Stimulated activated CD8-positive, alpha-beta memory T cell treated with anti-CD3 and anti-CD28 coated beads, Interleukin-12 subunit alpha, Interleukin-12 subunit beta, amount 100 ng/mL, for 1 hour (primary cell): ENCODE measurements around the gene MYO9B.

Source experiments
- DNase-seq: peaks from one replicate; pipeline ENCODE4 v3.0.0-alpha.2; 2020; ENCODE audit warnings: low read depth

MYO9B gene

DNA sequence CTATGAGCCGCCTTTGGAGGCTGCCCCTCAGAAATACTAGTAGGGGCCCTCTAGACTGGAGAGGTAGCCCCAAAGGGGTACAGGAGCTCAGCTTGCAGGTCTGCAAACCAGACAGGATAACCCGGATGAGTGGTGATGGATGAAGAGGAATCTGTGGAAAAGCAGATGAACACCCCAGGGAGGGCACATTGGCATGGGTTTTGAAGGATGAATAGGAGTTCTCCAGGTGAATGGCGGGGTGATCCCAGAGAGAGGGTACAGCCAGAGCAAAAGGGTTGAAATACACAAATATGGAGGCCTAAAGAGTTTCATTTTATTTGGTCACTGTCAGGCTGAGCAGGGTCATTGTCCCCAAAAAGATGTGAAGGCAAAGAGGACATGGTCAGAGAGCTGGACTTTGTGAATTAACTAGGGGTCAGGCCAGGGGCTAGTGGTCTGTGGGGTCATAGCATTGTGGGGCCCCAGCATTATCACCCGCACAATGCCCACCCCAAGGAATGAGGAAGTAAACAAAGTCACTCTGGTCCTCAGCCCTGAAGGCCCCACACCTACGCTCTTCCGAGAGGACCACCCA lies 165.3 kb downstream of the MYO9B start:
- DNase-seq = no peak

- DNase-seq = no peak
Observed at GRCh38 chr19:17242431-17243208, 167.0 kb downstream of the MYO9B start.

GRCh38 chr19:17243211-17243829 lies 167.7 kb downstream of the MYO9B start:
- DNase-seq = no peak

- DNase-seq = no peak
Observed at GRCh38 chr19:17243830-17244617, 168.4 kb downstream of the MYO9B start.

DNA sequence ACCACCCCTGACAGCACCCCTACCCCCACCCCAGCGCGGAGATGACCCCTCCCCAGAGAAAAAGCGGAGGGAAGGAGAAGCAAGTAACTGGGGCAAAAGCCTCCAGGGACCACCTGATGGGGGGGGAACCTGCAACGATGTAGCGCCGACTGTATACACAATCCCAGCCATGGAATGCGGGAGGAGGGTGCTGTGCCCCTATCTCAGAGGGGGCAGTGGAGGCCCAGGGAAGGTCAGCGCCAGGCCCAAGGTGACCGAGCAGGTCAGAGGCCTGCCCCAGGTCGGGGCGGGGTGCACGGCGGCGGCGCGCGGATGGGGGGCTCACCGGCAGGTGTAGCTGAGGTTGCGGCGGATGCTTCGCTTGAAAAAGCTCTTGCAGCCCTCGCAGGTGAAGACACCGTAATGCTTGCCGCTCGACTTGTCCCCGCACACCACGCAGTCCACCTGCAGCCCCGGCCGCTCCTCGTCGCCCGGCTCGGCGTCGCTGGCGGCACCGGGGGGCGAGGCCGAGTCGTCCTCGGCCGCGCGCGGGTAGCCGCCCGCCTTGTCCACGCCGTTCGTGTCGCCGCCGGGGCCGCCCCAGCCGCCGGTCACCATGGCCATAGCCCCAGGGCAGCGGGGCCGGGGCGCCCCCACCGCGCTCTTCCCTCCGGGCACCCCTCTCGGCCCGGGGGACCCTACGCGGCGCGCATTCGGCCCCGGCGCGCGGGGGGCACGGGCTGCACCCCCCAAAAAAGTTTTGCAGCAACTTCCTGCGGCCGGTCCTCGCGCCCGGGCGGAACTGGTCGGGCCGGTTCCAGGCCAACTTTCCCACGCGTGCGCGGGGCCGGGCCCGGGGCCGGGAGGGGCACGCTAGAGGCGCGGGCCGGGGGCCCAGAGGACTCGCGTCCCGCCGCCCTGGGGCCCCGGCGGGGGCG lies 169.3 kb downstream of the MYO9B start:
- no peak for DNase-seq

DNA sequence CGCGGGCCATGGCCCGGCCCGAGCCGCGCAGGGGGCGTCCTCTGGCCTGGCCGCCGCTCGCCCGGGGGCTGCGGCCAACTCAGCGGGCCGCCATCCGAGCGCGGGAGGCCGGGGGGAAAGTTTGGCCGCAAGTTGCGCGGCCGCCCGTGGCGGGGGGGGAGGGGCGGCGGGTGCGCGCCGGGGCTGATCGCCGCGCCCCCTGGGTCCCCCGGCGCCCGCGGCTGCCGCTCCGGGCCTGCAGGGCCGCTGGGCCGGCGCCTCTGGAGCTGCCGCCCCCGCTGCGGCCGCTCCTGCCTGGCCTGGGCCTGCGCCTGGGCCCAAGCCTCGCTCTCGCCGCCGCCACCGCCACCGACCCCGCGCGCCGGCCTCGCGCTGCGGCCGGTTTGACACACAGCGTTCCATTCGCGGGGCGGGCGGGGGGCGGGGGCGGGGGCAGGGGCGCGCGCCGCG lies 170.0 kb downstream of the MYO9B start, which contains the start of gene NR2F6:
Gene NR2F6, minus strand, starts transcription at position 385 of the 450 bp plus-strand sequence. CDS start 699 bp downstream, outside the sequence.
- no peak for DNase-seq

- no peak for DNase-seq
Observed at GRCh38 chr19:17246681-17247425, 171.3 kb downstream of the MYO9B start.

- DNase-seq = no peak
Observed at GRCh38 chr19:17248011-17248776, 172.6 kb downstream of the MYO9B start.

GRCh38 chr19:17249887-17250548 lies 174.4 kb downstream of the MYO9B start:
- no peak for DNase-seq

- no peak for DNase-seq
Observed at GRCh38 chr19:17254636-17255035, 179.1 kb downstream of the MYO9B start.

DNA sequence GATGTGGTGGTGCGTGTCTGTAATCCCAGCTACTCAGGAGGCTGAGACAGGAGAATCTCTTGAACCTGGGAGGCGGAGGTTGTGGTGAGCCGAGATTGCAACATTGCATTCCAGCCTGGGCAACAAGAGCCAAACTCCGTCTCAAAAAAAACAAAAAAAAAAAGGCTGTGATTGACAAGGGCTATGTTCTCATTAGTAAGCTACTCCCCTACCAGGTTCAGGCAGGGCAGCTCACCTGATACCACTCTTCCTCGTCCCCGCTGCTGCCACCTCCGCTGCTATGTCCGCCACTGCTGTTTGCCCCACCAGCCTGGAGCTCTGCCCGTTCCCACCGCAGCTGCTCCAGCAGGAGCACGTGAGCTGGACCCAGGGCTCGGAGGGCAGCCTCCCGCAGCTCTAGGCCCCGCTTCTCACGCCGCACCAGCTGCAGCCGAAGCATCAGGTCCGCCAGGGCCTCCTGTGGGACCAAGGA lies 179.6 kb downstream of the MYO9B start:
- DNase-seq = no peak

GRCh38 chr19:17256130-17256529 lies 180.6 kb downstream of the MYO9B start:
- no peak for DNase-seq

DNA sequence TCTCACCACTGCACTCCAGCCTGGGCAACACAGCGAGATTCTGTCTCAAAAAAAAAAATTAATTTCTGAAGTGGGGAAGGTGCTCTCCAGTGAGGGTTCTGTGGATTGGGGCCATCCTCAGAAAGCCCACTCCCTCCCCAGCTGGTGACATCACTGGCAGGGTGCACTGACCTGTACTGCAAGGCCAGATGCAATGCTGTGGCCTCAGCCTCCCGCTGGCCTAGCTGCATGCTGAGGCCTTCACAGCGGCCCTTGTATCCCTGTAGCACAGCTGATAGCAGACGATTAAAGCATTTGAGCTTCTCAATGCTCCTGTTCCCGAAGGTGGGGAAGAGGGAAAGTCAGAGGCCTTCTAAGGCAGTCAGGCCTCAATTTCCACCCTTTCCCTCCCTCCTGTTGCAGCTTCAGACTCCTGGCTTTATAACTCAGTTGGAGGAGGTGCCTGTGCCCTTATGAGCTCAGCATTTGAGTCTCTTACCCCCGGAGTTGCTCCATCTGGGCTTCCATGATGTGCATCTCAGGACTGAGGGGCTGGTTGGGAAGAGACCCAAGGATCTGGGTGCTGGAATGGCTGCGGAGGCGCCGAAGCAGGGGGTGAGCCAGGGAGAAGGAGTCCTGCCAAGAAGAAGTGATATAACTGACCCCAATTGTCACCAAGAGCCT lies 183.7 kb downstream of the MYO9B start:
- DNase-seq = no peak

DNA sequence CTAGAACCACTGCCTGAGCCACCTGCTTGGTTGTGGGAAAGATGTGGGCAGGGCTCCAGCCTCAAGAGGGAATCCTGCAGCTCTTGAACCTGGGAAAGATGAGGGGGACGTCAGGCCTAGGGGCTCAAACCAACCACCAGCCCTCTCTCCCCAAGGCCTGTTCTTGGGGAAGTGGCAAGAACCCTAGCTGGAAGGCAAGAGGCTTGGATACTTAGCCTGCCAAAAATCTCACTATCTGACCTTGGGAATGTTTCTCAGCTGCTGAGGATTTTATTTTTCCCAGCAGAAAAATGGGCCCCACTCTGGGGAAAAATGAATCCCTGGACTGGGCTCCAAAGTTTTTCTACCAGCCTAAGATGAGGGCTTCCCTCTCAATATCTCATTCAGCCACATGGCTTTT lies 184.4 kb downstream of the MYO9B start:
- no peak for DNase-seq

DNA sequence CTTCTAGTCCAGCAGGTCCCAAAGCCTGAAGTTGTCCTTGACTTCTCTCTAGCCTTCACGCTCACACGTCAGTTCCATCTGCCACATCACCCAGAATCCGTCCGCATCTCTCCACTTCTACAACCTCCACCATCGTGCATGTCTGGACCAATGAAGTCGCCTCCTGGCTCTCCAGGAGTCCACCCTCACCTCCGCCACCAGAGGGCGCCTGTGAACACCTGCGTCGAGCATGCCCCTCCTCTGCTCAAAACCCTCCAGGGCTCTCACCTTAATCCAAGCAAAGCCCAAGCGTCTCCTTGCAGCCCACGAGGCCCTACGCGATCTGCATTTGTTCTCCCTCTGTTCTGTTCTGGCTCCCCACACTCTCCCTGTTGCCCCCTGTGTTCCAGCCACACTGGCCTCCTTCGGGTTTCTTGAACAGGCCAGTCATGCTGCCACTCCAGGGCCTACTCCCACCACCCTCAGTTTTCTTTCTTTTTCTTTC lies 185.3 kb downstream of the MYO9B start:
- DNase-seq = peak; percentile 85

DNA sequence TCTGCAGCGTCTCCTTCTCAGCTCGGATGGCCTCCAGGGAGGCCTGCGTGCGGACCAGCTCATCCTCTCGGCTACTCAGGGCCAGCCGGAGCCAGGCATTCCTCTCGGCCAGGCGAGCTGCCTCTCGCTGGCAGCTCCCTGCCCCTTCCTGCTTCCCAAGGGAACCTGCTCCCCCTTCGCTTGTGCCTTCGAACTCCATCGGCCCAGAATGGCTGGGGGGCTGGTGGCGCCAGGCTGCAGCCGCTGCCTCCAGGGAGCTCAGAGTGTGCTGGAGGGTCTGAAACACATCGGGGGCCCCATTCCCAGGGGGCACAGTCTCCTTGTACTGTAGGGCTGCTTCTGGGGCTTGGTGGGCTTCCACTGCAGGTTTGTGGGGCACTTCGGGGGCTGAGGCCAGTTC lies 187.0 kb downstream of the MYO9B start:
- no peak for DNase-seq
